Brain pericyte (primary cell): ENCODE measurements around the gene ACER1.
"Not testable (repeated sequence)": the region's sequence is repeated elsewhere in the genome, so short reads cannot be mapped to it uniquely, and the experiment has no call there.

Experiments used
- DNase-seq: peaks from one replicate; pipeline ENCODE4 v3.0.0-alpha.2; 2012; ENCODE audit warnings: low read depth, low spot score

The ACER1 gene

DNA sequence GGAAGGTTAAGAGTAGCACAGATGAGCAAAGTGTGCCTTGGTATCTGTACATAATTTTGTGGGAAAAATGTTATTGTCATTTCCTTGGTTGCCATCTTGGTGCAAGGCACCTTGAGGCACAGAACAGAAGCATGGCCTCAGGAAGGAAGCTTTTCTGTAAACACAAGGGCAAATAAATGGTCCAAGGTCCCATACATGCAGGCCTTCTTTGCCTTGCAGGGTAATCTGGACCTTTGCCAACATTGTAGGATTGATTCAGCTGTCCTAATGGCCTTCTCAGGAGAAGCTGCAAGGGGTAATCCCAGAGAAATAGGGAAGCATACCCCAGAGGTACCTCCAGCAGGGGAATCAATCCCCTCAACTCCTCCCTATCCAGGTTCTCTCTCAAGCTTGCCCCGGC lies 44.7 kb downstream of the ACER1 start:
- DNase-seq: no peak

DNA sequence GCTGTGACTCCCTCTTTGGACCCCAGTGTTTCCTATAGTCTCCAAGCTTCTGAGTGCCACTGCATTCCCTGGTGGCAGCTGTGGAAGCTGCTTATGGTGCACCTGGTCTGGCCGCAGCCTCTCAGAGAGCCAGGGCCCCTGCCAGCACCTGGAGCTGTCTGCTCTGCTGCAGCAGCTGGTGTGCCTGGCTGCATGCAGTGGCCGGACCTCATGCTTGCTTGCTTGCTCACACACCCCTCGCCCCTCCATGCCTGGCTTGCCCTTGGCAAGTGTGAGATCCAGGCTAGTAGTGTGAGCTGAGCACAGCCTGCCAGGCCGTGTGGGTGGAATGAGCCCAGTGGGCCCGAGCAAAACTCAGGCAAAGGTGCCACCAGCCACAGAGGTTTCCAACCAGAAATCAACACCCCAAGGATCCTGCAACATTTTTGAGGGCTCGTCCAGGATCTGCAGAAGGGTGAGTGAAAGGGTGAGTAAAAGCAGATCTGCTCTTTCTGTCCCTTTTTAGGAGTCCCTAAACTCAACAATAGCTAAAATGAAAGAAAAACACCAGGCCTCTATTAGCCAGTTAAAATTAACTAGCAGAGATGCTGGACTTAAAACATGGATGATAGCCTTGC lies 46.0 kb downstream of the ACER1 start:
- no peak for DNase-seq

DNA sequence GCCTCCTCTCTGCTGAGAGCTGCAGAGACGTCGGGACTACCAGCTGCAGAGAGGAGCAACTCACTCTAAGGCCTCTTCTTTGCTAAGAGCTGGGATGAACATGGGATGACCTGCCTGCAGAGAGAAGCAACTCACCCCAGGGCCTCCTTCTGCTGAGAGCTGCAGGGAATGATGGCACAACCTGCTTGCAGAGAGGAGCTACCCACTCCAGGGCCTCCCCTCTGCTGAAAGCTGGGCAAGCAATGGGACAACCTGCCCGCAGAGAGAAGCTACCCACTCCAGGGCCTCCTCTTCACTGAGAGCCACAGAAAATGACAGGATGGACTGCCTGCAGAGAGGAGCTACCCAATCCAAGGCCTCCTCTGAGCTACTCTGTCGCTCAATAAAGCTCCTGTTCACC lies 46.7 kb downstream of the ACER1 start:
- no peak for DNase-seq

DNA sequence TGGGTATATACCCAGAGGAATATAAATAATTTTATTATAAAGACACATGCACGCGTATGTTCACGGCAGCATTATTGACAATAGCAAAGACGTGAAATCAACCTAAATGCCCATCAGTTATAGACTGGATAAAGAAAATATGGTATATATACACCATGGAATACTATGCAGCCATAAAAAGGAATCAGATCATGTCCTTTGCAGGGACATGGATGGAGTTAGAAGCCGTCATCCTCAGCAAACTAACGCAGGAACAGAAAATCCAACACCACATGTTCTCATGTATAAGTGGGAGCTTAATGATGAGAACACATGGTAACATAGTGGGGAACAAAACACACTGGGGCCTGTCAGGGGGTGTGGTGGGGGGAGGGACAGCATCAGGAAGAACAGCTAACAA lies 51.0 kb downstream of the ACER1 start:
- DNase-seq: not testable (repeated sequence)

- peak; percentile 85 for DNase-seq
These were observed 53.4 kb downstream of the ACER1 start, which contains the start of gene MLLT1 for GRCh38 chr19:6279931-6280591. Gene MLLT1, minus strand, starts transcription at chr19:6279975. Its CDS starts 191 bp downstream, at chr19:6279784.

GRCh38 chr19:6279620-6279930 lies 53.8 kb downstream of the ACER1 start:
- no peak for DNase-seq

GRCh38 chr19:6278740-6279619 lies 54.4 kb downstream of the ACER1 start:
- DNase-seq: no peak

GRCh38 chr19:6278051-6278450 lies 55.4 kb downstream of the ACER1 start:
- DNase-seq: no peak

GRCh38 chr19:6276447-6276846 lies 57.0 kb downstream of the ACER1 start:
- DNase-seq: no peak

GRCh38 chr19:6275170-6275744 lies 58.2 kb downstream of the ACER1 start:
- DNase-seq: no peak

DNA sequence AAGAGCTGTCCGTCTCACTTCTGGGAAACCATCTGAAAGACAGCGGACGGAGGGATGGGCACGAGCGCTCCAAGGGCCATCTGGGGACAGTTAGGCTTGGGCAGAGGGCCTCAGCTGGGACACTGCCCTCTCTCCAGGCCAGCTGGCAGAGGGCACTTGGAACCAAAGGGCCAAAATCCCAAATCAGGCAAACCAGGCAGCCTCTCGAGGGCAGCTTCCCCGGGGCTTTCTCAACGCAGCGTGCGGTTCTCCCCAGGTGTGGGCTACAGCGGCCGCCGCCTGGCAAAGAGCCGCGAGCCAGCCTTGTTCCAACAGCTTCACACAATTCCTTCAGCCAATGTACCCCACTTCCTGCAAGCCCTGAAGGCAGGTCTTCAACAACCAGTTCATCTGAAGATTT lies 58.7 kb downstream of the ACER1 start:
- DNase-seq: no peak

- no peak for DNase-seq
These were observed 59.5 kb downstream of the ACER1 start for GRCh38 chr19:6273701-6274601.

- no peak for DNase-seq
These were observed 60.4 kb downstream of the ACER1 start for GRCh38 chr19:6272913-6273600.

- no peak for DNase-seq
These were observed 61.0 kb downstream of the ACER1 start for GRCh38 chr19:6272411-6272791.

DNA sequence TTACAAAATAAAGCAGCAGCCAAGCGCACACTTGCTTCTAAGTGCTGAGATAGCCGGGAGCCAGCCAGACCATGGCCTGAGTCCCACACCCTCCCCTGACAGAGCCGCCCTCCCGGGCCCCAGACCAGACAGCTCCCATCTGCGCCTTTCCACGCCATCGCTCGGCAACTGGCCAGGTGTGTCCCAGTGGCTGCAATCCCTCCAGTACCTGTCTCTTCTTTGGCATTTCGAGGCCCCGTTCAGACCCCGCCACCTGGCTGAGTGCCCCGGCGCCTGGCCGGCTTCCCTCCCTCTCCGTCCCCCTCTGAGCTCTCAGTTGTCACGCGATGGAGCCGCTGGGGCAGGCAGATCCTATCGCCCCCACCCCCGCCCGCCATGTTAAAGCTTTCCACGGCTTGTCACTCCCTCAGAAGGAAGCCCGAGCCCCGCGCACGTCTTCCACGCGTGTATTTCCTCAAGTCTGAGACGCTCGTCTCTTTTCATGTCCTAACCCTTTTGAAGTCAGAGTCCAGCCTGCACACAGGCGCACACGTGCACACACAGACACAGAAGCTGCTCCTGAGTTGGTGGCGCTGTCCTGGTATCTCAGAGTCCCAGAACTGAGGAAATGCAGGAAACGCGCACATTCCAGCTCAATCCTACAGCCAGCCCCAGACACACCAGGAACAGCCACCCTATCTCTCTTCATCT lies 61.5 kb downstream of the ACER1 start:
- no peak for DNase-seq

GRCh38 chr19:6271251-6271650 lies 62.2 kb downstream of the ACER1 start:
- no peak for DNase-seq

- no peak for DNase-seq
These were observed 62.6 kb downstream of the ACER1 start for GRCh38 chr19:6270822-6271221.

DNA sequence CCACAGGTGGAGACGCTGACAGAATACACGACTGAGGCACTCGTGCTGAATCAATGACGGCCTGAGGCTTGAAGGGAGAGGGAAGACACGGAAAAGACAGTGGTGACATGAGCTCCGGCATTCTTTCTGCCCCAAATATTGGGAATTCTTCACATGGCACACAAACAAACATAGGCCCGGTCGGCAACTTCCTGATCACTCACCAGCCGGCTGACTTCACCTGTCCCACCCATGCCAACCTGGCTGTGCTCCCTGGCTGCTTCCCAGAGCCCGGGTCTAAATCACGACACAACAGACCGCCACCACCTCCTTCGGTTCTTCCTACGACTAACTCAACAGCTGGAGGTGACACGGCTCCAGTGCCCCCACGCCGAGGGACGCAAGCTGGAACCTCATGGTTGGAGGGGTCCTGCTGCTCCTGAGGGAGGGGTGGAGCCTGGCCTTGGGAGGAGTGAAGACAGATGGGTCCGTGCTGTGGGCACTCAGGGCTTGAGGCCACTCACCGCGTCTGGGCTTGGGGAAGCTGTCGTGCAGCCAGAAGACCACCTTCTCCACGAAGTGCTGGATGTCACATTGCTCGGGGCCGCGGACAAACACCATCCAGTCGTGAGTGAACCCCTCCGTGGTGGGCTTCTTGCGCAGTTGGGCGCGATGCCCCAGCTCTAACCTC lies 63.2 kb downstream of the ACER1 start:
- no peak for DNase-seq

GRCh38 chr19:6269101-6269886 lies 64.1 kb downstream of the ACER1 start:
- no peak for DNase-seq
